ENCODE results near the gene ZNF679. TPM values are rescaled to one million over a fixed set of nuclear protein-coding genes. Genes with fewer than 3 reads are reported as not detected.

Gene ZNF679
- not detected in 2 replicates for total RNA-seq

DNA sequence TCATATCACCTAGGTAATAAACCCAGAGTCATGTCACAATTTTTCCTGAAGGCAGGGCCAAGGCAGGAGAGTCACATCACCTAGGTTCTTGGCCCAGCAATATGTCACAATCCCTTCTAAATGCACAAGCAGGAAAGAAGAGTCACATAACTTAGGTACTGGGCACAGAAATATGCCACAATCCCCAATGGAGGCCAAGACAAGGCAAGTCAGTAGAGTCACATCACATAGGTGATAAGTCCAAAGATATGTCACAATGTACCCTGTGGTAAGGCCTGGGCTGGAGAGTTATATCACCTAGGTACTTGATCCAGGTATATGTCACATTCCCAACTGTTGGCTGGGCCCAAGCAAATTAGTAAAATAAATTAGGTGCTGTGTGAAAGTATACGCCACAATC, at the start of gene ZNF679:
TSS of gene ZNF679 (plus strand) at position 301 of the 400 bp plus-strand sequence. CDS start 20,644 bp downstream, outside the sequence.

DNA sequence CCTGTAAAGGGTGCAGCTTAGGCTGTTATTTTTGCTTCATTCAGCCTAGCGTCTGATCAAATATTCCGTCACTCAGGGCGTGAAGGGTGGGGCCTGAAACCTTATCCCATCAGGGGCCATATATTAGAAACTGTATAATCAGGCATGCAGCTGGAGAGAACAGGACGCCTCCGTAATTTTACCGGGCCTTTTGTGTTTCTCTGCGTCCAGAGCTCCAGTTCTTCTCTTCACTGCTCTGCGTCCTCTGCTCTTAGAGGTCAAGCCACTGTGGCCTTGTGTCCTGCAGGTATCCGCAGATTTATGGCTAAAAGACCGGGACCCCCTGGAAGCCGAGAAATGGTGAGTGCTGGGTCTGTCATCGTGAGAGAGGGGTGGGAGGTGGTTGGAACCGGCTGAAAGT, 21.4 kb upstream of the ZNF679 start, which contains the start of gene ZNF735:
TSS of gene ZNF735 (plus strand) at position 301 of the 400 bp plus-strand sequence. CDS start at position 301, 0 bp downstream.

DNA sequence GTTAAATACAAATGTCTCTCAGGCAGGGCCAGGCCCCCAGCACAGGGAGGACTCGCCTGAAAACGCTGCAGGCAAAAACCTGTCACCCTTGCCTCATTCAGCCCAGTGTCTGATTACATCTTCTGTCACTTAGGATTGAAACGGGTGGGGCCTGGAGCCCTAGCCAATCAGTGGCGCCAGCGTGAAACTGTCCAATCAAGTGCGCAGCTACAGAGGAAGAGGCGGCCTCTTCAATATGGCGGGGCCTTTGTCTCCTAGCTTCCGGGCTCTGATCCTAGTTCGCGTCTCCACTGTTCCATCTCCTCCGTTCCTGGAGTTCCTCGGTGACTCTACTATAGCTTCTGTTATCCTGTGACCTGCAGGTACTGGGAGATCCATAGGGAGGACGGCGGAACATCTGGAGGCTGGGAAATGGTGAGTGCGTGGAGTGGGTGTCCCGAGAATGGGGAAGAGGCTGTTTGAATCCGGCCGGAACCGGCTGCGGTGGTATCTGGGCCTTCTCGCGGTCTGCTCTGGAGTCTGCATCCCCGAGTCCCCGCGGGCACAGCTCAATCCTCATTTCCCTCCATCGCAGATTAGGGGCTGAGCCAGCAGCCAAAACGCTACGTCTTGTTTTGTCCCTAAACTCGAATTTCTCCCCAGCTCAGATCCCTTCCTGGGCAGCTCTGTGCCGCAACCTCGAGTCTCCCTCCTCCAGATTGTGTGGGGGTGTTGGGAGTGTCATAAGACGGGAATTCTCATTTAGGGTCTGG, 85.6 kb downstream of the ZNF679 start, which contains the start of gene ZNF736:
TSS of gene ZNF736 (plus strand) at position 222 of the 752 bp plus-strand sequence. CDS start at position 412, 190 bp downstream.

Other genes with a start within 250 kb of the ZNF679 start
- gene ZNF722, start 229.6 kb upstream of the ZNF679 start, total RNA-seq, result not detected in 2 replicates
- not detected in 2 replicates for gene ZNF727, start 183.0 kb upstream of the ZNF679 start, total RNA-seq
- not detected in 2 replicates for gene ZNF735, start 21.3 kb upstream of the ZNF679 start, total RNA-seq
- gene ZNF736, start 85.5 kb downstream of the ZNF679 start, total RNA-seq, result 1.3 and 4.2 TPM in 2 replicates

Measured in cardiac atrium fibroblast (primary cell).